NB4 (cell line): Measurements from ENCODE around the gene ABCB6.

Source experiments
- MYC ChIP-seq: IDR thresholded peaks from 2 replicates; pipeline ENCODE4 v1.6.1; 2011; ENCODE audit warnings: low read depth, low read length
- POLR2A ChIP-seq: IDR thresholded peaks from 2 replicates; pipeline ENCODE4 v1.6.1; 2011; ENCODE audit warnings: mild to moderate bottlenecking; ENCODE audit not compliant: insufficient read length; ENCODE audit errors: extremely low read depth
- TF ChIP-seq, protein P1 (sequence below): IDR thresholded peaks from one replicate; pipeline ENCODE4 v1.5.1; 2012; ENCODE audit warnings: low read depth, low read length
- TF ChIP-seq, protein P2 (sequence below): IDR thresholded peaks from 2 replicates; pipeline ENCODE4 v1.6.1; 2011; ENCODE audit warnings: low read depth, low read length

DNA sequence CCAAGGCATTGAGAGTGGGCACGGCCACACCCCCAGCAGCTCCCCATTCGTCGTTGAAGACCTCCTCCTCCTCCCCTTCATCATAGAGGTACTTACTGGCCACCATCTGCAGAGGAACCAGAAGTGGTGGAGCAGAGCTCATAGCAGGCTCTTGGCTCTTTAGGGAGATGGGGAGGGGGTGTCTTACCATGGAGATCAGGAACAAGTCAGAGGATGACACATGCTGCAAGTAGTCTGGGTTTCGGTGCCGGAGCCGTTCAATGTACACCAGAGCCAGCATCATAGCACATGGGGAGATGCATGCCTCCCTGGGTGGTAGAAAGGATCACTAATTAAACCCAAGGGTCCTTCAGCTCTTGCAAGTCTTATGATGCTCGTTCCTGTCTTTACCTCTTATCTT lies 44.0 kb downstream of the ABCB6 start:
- TF ChIP-seq, protein P1, sequence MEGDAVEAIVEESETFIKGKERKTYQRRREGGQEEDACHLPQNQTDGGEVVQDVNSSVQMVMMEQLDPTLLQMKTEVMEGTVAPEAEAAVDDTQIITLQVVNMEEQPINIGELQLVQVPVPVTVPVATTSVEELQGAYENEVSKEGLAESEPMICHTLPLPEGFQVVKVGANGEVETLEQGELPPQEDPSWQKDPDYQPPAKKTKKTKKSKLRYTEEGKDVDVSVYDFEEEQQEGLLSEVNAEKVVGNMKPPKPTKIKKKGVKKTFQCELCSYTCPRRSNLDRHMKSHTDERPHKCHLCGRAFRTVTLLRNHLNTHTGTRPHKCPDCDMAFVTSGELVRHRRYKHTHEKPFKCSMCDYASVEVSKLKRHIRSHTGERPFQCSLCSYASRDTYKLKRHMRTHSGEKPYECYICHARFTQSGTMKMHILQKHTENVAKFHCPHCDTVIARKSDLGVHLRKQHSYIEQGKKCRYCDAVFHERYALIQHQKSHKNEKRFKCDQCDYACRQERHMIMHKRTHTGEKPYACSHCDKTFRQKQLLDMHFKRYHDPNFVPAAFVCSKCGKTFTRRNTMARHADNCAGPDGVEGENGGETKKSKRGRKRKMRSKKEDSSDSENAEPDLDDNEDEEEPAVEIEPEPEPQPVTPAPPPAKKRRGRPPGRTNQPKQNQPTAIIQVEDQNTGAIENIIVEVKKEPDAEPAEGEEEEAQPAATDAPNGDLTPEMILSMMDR = no peak
- TF ChIP-seq POLR2A = no peak
- TF ChIP-seq, protein P2, sequence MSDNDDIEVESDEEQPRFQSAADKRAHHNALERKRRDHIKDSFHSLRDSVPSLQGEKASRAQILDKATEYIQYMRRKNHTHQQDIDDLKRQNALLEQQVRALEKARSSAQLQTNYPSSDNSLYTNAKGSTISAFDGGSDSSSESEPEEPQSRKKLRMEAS = no peak
- no peak for TF ChIP-seq MYC
